Myocyte (in vitro differentiated cells): Measurements from ENCODE around the gene TCTN2. TPM values are rescaled to one million over a fixed set of nuclear protein-coding genes. Genes with fewer than 3 reads are reported as not detected.

ENCODE experiments used
- DNase-seq: peaks from one replicate; pipeline ENCODE4 v3.0.0-alpha.2; 2012; ENCODE audit warnings: low read depth
- polyA plus RNA-seq: library from polyadenylated mRNA; unstranded; fragments of >200 nt; gene quantifications from one replicate; pipeline ENCODE4 v1.2.1, GENCODE V29; 2012; ENCODE audit warnings: missing spikeins
- total RNA-seq: library from RNA; depleted of rRNA; stranded (reverse); fragments of >200 nt; gene quantifications from 2 replicates; pipeline ENCODE4 v1.2.3, GENCODE V29; 2014

TCTN2 gene
- total RNA-seq, result 6.8 and 7.2 TPM in 2 replicates
- 10.9 TPM for polyA plus RNA-seq

GRCh38 chr12:123670882-123671728 lies at the start of gene TCTN2:
TSS of gene TCTN2 (plus strand) at chr12:123671113. CDS start at chr12:123671241, 128 bp downstream.
- peak; percentile 94 for DNase-seq

DNA sequence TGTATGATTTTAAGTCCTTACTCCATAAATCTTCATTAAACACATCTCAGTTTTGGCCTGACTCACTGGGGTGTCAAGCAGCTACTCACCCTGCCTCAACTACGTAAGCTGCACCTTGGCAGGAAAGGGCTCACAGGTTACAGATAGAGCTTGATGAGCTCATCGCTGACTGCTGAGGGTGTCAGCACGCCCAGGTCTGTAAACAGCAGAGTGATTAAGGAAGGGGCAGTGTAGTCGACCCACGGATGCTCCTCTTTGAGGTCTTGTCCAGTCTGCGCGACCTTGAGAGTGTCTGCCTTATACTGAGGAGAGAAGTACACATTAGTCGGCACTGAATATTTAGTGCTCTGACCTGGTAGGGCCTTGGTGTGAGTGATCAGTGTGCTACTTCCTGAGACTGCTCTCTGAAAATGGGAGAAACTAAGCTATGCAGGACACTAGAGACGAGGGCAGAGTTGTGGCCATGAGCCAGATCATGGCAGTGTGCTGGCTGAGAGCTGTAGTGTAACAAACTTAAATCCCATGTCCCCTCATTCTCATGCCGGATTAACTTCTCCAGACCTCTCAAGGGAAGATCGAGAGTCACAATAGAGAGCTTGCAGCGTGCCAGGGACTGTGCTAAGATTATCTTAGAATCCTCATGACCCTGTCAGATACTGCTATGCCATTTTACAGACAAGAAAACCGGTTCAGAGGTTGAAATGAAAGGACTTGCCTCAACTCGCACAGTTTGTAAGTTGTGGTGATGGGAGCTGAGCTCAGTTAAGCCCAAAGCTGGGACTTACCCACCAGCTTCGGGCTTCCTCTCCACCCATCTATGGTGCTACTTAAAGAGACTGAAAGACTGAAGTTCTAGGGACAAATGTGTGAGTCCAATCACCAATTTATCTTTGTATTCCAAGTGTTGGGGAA lies 49.0 kb upstream of the TCTN2 start:
- no peak for DNase-seq

GRCh38 chr12:123633379-123634141 lies 37.4 kb upstream of the TCTN2 start, which contains the start of the genes EIF2B1 and GTF2H3:
TSS of gene EIF2B1 (minus strand) at chr12:123633686. CDS start at chr12:123633557, 129 bp downstream.
TSS of gene GTF2H3 (plus strand) at chr12:123633829. CDS start at chr12:123633860, 31 bp downstream.
- DNase-seq, result peak; percentile 98

- no peak for DNase-seq
Observed at GRCh38 chr12:123634142-123634561, 36.8 kb upstream of the TCTN2 start.

DNA sequence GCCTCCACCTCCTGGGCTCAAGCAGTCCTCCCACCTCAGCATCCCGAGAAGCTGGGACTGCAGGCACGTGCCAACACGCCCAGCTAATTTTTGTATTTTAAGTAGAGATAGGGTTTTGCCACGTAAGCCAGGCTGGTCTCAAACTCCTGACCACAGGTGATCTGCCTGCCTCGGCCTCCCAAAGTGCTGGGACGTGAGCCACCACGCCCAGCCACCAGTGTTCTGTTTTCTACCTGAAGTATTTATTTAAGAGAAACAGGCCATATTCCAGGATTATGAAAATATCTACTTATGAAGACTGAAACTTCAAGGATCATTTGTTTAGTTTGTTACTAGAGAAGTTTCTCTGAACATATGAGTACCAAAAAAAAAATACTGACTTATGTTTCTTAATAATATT lies 27.0 kb upstream of the TCTN2 start:
- no peak for DNase-seq

GRCh38 chr12:123645380-123645779 lies 25.5 kb upstream of the TCTN2 start:
- DNase-seq, result no peak

- DNase-seq, result no peak
Observed at GRCh38 chr12:123645878-123646277, 25.0 kb upstream of the TCTN2 start.

DNA sequence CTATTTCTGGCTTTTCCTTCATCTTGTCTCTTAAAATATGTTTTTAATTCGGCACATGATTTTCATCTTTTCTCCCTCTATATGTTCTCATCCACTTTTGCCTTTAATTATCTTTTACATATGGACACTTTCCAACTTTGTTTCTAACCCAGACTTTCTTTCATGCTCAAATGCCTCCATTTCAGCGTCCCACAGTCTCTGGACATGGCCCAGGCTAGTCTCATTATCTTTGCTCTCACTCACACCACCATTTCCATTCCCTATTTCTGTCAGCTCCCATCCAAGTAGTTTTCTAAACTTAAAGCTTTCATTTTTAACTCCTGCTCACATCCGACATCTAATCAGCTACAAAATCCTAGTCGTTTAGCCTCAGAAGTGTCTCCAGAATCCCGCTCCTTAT lies 22.5 kb upstream of the TCTN2 start:
- DNase-seq, result no peak

DNA sequence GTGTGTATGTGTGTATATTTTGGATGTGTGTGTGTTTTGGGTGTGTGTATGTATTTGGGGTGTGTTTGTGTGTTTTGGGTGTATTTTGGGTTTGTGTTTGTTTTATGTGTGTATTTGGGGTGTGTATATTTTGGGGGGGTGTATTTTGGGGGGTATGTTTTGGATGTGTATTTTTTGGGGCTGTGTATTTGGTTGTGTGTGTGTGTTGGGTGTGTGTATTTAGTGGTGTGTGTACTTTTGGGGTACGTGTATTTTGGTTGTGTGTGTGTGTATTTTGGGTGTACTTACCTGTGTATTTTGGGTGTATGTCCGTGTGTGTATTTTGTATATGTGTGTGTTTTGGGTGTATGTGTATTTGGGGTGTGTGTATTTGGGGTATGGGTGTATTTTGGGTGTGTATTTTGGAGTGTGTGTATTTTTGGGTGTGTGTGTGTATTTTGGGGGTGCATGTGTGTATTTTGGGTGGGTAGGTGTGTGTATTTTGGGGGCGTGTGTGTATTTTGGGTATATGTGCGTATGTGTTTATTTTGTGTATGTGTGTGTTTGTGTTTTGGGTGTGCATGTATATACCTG lies 16.7 kb upstream of the TCTN2 start:
- DNase-seq, result no peak

GRCh38 chr12:123655420-123655819 lies 15.5 kb upstream of the TCTN2 start:
- peak; percentile 79 for DNase-seq

DNA sequence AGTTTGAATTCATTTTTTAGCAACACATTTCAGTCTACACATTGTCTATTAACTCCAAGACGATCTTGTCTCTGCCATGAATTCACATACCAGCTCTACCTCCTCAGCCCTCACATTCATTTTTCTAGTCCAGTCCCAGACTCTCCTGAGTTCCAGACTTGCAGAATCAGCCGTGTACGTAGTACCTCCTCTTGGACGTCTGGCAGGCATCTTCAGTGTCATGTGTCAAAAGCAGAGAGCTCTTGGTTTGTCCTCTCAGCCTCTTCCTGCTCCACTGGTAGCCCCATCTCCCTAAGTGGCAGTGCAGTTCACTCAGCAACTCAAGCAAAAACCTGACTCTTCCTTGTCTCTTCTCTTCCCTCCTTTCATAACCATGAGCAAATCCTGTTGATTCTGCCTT lies 14.5 kb upstream of the TCTN2 start:
- no peak for DNase-seq

GRCh38 chr12:123657211-123657610 lies 13.7 kb upstream of the TCTN2 start:
- DNase-seq, result no peak

GRCh38 chr12:123659996-123660727 lies 10.8 kb upstream of the TCTN2 start:
- peak; percentile 76 for DNase-seq

DNA sequence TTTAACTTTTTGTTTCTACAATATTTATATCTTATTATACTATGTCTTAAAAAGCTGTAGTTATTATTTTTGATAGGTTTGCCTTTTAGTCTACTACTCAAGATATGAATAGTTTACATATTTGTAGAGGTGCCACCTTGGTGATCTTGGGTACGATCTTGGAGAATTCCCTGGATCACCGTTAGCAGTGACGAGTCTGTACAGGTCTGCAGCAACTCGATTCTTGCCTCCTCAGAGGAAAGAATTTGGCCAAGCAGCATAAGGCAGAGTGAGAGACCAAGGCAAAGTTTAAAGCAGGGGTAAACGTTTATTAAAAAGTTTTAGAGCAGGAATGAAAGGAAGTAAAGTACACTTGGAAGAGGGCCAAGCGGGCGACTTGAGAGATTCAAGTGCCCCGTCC lies 3.1 kb upstream of the TCTN2 start:
- DNase-seq, result no peak

DNA sequence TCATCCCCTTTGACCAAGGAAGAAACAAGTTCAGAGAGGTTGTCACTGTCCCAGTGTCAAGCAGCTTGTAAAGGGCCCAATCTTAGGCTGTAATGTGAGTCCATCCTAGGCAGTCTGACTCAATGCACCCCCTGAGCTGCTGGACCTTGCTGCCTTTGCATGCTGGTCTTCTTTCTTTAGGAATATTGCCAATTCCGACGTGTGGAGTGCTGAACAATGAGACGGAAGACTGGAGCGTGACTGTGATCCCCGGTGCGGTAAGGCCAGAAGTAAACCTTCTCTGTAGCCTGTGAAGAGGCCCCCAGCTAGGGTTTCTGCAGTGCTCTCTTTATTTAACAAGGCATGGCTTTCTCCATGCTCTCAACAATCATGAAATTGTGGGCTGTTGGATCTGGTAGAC lies 963 bp downstream of the TCTN2 start:
- DNase-seq, result no peak

DNA sequence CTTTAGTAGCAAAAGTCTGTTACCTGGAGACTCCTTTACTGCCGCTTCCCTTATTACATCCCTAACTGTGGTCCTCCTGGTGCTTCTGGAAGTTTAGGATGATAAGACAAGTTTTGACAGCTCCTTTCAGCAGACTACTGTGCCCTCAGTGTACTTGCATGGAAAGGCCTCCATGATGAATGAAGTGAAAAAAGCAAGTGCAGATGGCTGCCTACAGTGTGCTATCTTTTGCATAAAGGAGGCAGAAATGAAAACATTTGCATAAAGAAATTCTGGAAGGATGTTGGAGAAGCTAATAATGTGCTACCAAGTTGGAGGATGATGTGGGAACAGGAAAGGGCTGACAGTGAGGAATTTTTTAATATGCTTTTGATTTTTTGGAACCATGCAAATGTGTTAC lies 4.5 kb downstream of the TCTN2 start:
- DNase-seq, result no peak

DNA sequence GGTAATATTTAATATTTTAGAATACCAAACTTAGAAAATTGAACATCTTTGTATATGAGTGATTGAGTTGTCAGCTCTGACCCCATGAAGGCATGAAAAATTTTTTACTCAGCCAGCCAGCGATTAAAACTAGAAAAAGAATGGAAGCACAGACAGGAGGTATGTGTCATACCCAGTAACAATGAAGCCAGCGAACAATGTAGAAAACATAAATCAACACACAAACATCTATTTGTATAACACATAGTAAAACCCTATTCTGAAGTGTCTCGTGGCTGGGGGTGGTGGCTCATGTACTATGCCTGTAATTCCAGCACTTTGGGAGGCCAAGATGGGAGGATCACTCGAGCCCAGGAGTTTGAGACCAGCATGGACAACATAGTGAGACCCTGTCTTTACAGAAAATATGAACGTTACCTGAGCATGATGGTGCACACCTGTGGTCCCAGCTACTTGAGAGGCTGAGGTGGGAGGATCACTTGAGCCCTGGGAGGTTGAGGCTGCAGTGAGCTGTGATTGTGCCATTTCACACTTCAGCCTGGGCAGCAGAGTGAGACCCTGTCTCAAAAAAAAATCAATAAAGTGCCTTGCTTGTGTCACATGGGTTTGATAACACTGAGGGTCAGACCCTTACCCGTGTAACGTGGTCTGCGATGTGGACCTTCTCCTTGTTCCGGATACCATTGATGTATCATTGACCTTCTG lies 5.9 kb downstream of the TCTN2 start:
- no peak for DNase-seq

- no peak for DNase-seq
Observed at GRCh38 chr12:123678981-123679380, 8.1 kb downstream of the TCTN2 start.

GRCh38 chr12:123681605-123682004 lies 10.7 kb downstream of the TCTN2 start:
- no peak for DNase-seq
